ENCODE results near the gene ADAMTSL1. TPM values are rescaled to one million over a fixed set of nuclear protein-coding genes. Genes with fewer than 3 reads are reported as not detected.

ADAMTSL1 gene
- total and polyA plus RNA-seq, 2 of the 8 experiments (the other 6 are each of a cell fraction or from before 2014, with no cell fraction given): 0.84 to 1.1 TPM

- TF ChIP-seq CHD7 (IDR thresholded peaks at IDR 0.05; ENCODE audit: insufficient replicate concordance, low read length): peak; percentile 23
Observed at GRCh38 chr9:18668944-18669343, 195.0 kb downstream of the ADAMTSL1 start (continued).

All from H1 (cell line).